Keratinocyte (primary cell): ENCODE results near the gene DLX4. TPM values are rescaled to one million over a fixed set of nuclear protein-coding genes. Genes with fewer than 3 reads are reported as not detected.

Source experiments
- DNase-seq: peaks from one replicate; pipeline ENCODE4 v3.0.0-alpha.2; 2011; ENCODE audit warnings: low read depth, missing footprints, low spot score
- FAIRE-seq: peaks from 2 replicates; lab custom pipeline; 2011; peaks lifted over from hg19 to GRCh38; lab: Jason Lieb, UNC
- H2AFZ ChIP-seq: 2 replicates; pipeline ENCODE4 v1.6.0; 2012; ENCODE audit warnings: low read length, control low read depth, inconsistent platforms; ENCODE audit not compliant: control insufficient read depth
- H3K27ac ChIP-seq: 2 replicates; pipeline ENCODE4 v1.5.1; 2011; ENCODE audit warnings: low read length; ENCODE audit not compliant: control insufficient read depth, insufficient read depth
- H3K27me3 ChIP-seq: 3 replicates; pipeline ENCODE4 v1.6.0; 2011; ENCODE audit warnings: low read length; ENCODE audit not compliant: control insufficient read depth, insufficient read depth; ENCODE audit errors: extremely low read depth
- H3K36me3 ChIP-seq, 2 experiments: 2 replicates in 1 of 2; 3 replicates in 1 of 2; pipeline ENCODE4 v1.5.1; 2011; ENCODE audit warnings: low read length in 2 of 2, mild to moderate bottlenecking in 1 of 2; ENCODE audit not compliant: control insufficient read depth in 2 of 2, insufficient read depth in 2 of 2; ENCODE audit errors: extremely low read depth in 1 of 2
- H3K4me1 ChIP-seq: 3 replicates; pipeline ENCODE4 v1.5.1; 2011; ENCODE audit warnings: low read length; ENCODE audit not compliant: control insufficient read depth, insufficient read depth; ENCODE audit errors: extremely low read depth
- H3K4me2 ChIP-seq: 3 replicates; pipeline ENCODE4 v1.6.0; 2011; ENCODE audit warnings: low read depth, low read length; ENCODE audit not compliant: control insufficient read depth, insufficient read depth; ENCODE audit errors: extremely low read depth
- H3K4me3 ChIP-seq, 3 experiments: fragments of 200-600 bp in 1 of 3; sonication (generic) in 1 of 3; 2 replicates in 2 of 3; 3 replicates in 1 of 3; pipeline ENCODE4 v1.5.1; 2011 to 2016; ENCODE audit warnings: low read length in 3 of 3, mild to moderate bottlenecking in 3 of 3, control low read depth in 2 of 3, inconsistent platforms in 1 of 3, low read depth in 1 of 3, mixed read lengths in 1 of 3, mixed run types in 1 of 3, moderate library complexity in 1 of 3; ENCODE audit not compliant: control insufficient read depth in 2 of 3, insufficient read depth in 2 of 3; ENCODE audit errors: extremely low read depth in 1 of 3
- H3K79me2 ChIP-seq: 2 replicates; pipeline ENCODE4 v1.6.0; 2012; ENCODE audit warnings: low read length; ENCODE audit not compliant: control insufficient read depth, insufficient read depth
- H3K9ac ChIP-seq: 3 replicates; pipeline ENCODE4 v1.6.0; 2011; ENCODE audit warnings: low read length; ENCODE audit not compliant: control insufficient read depth, insufficient read depth; ENCODE audit errors: extremely low read depth
- H3K9me1 ChIP-seq: 3 replicates; pipeline ENCODE4 v1.6.0; 2011; ENCODE audit warnings: low read length; ENCODE audit not compliant: control insufficient read depth, insufficient read depth; ENCODE audit errors: extremely low read depth
- H3K9me3 ChIP-seq: 2 replicates; pipeline ENCODE4 v1.5.1; 2012; ENCODE audit warnings: low read depth, low read length; ENCODE audit not compliant: control insufficient read depth
- H4K20me1 ChIP-seq: 3 replicates; pipeline ENCODE4 v1.6.0; 2011; ENCODE audit warnings: low read length; ENCODE audit not compliant: control insufficient read depth, insufficient read depth; ENCODE audit errors: extremely low read depth
- CTCF ChIP-seq, 3 experiments: IDR thresholded peaks in 1 of 3; conservative IDR thresholded peaks in 1 of 3; optimal IDR thresholded peaks in 1 of 3; 2 replicates in 2 of 3; 3 replicates in 1 of 3; pipeline versions ENCODE3 to v1.5.1; 2011; ENCODE audit warnings: low read length in 3 of 3, mild to moderate bottlenecking in 3 of 3, moderate library complexity in 2 of 3, control low read depth in 1 of 3, inconsistent platforms in 1 of 3; ENCODE audit not compliant: insufficient read depth in 2 of 3; ENCODE audit errors: extremely low read depth in 1 of 3
- EZH2 ChIP-seq: IDR thresholded peaks from one replicate; pipeline ENCODE4 v1.6.1; 2012; ENCODE audit warnings: inconsistent platforms, mild to moderate bottlenecking, low read length, moderate library complexity
- dilution Hi-C: fragments of 300-500 bp; cut with MboI; formaldehyde crosslinking; loops from one replicate; pipeline ENCODE4 v1.7.0; 2020; ENCODE audit warnings: low sequenced_read_pairs; ENCODE audit not compliant: extremely low pct_ligation_motif_present
- polyA plus RNA-seq, 5 experiments: library from polyadenylated mRNA; depleted of rRNA in 3 of 5; stranded (reverse) in 3 of 5; stranded (forward) in 1 of 5; unstranded in 1 of 5; fragments of >200 nt; gene quantifications; 1 replicate in 1 of 5; 2 replicates in 3 of 5; 3 replicates in 1 of 5; pipeline versions ENCODE4 v1.2.1 to v1.2.3, GENCODE V29; 2011 to 2012; ENCODE audit warnings: missing spikeins in 2 of 5, low read depth in 1 of 5, low replicate concordance in 1 of 5

Gene DLX4
- polyA plus RNA-seq, 1 donor (not counting 4 experiments of a cell fraction or from before 2014, with no cell fraction given): 0.18 TPM

GRCh38 chr17:49926886-49927285 lies 42.1 kb upstream of the DLX4 start:
- H3K27me3 ChIP-seq: peaks cover 39% of the 10 kb centered on the region
- DNase-seq: no peak

GRCh38 chr17:49928126-49928800 lies 40.7 kb upstream of the DLX4 start:
- Histone ChIP-seq H3K27me3 (peaks cover 48% of the 10 kb centered on the region), H3K4me2 (no peak overlapping the region), H3K27ac (no peak overlapping the region), H3K79me2 (no peaks in the 10 kb centered on the region), H3K9me3 (no peaks in the 10 kb centered on the region), H3K9me1 (no peaks in the 10 kb centered on the region), H3K4me1 (no peaks in the 10 kb centered on the region), H3K36me3 (no peaks in the 10 kb centered on the region), H3K9ac (no peak overlapping the region), H3K4me3 (no peak overlapping the region), H4K20me1 (no peaks in the 10 kb centered on the region), H2AFZ (no peak overlapping the region)
- DNase-seq (no peak), FAIRE-seq (no peak)
- dilution Hi-C loops: no loop called here
- no peak for TF ChIP-seq EZH2
- TF ChIP-seq CTCF (optimal IDR thresholded peaks at IDR 0.05 in 1 of 3, IDR thresholded peaks at IDR 0.05 in 1 of 3, conservative IDR thresholded peaks at IDR 0.05 in 1 of 3; ENCODE audit: extremely low read depth in 1 of 3, insufficient read depth in 2 of 3, low read length in 3 of 3): no peak

More at GRCh38 chr17:49926886-49927285, 42.1 kb upstream of the DLX4 start:
- Histone ChIP-seq H3K4me3 (no peak overlapping the region), H4K20me1 (no peaks in the 10 kb centered on the region), H3K79me2 (no peaks in the 10 kb centered on the region), H3K27ac (no peak overlapping the region), H3K9me1 (no peaks in the 10 kb centered on the region), H3K9ac (no peak overlapping the region), H3K4me1 (no peaks in the 10 kb centered on the region), H3K36me3 (no peaks in the 10 kb centered on the region), H3K4me2 (no peak overlapping the region), H2AFZ (no peak overlapping the region), H3K9me3 (no peaks in the 10 kb centered on the region)
- dilution Hi-C loops: no loop called here
- FAIRE-seq: no peak
- TF ChIP-seq EZH2: no peak
- TF ChIP-seq CTCF (optimal IDR thresholded peaks at IDR 0.05 in 1 of 3, IDR thresholded peaks at IDR 0.05 in 1 of 3, conservative IDR thresholded peaks at IDR 0.05 in 1 of 3; ENCODE audit: extremely low read depth in 1 of 3, insufficient read depth in 2 of 3, low read length in 3 of 3): no peak
